Measurements from ENCODE around the gene CCDC110.

CCDC110 gene

DNA sequence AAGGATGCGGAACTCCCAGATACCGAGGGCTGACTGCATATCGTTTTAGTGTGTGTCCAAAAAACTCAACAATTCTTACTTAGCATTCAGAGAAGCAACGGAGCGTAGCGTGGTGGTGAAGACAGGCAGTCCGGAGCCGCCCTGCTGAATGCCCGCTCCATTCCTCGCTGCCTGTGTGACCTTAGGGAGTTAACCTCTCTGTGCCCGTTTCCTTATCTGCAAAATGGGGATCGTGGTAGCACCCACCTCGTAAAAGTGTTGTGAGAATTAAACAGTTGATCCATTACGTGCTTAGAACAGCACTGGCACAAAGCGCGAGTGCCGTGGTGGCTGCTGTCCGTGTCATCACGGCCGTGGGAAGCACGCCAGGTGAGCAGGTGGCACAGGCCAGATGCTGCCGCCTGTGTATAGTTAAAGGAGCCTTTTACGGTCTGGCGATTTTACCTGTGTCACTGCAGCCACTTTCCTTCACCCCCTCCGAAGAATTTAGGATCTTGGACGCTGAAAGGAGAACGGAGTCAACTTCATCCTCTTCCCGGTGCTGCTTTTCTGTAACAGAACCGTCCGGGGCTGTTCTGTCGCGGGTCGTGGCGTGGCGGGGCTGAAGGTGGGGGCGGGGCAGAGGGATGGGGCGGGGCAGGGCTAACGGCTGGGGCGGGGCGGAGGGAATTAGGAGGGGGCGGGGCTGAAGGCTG, 885 bp downstream of the CCDC110 start:
- no peak for DNase-seq

DNA sequence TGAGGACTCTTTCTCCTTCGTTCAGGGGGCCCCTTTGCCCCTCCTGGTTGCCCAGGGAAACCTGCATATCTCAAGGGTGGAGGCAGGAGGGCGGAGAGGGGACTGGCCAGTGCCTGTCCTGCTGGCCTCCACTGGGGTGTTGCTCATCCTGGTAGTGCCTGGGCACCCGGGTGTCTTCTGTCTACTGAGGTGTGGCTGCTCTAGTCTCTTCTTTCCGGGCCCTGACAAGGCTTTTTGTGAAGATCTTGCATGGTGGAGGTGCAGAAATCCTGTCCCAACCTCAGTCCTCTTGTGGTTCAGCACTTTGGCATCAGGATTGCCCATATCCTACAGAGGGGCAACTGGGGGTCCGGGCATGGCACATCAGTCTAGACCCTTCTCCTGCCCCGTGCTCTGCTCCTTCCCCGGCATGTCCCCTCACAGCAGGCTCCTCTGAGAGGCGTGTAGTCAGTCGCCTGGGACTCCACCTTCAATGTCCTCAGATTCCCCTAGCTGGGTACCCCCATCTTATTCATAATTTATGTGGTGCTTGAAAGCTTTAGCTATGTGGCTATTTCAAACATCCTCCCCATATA, 1.9 kb downstream of the CCDC110 start:
- no peak for DNase-seq

- no peak for DNase-seq
These were observed 2.5 kb downstream of the CCDC110 start for GRCh38 chr4:185468999-185469398.

- DNase-seq: no peak
These were observed 3.5 kb downstream of the CCDC110 start for GRCh38 chr4:185467991-185468390.

- no peak for DNase-seq
These were observed 4.4 kb downstream of the CCDC110 start for GRCh38 chr4:185467101-185467500.

GRCh38 chr4:185465707-185466106, 5.8 kb downstream of the CCDC110 start:
- DNase-seq: no peak

DNA sequence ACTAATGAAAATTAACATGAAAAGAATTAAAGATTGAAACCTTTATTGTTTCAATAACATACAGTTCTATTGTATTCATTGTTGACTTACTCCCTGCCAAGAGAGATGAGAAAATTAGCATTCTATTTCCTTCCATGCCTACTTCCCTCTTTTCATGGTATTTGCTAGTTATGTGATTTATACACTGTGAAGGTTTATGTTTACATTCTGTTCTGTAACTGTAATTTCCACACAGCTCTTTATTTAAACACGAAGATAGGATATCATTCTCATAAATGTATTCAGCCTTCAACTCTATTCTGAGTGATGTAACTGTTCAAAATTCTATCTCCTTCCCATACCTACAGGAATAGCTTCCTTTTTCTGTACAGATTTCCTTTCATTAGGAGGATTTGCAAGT, 6.6 kb downstream of the CCDC110 start:
- no peak for DNase-seq

- DNase-seq: no peak
These were observed 7.3 kb downstream of the CCDC110 start for GRCh38 chr4:185464183-185464582.

DNA sequence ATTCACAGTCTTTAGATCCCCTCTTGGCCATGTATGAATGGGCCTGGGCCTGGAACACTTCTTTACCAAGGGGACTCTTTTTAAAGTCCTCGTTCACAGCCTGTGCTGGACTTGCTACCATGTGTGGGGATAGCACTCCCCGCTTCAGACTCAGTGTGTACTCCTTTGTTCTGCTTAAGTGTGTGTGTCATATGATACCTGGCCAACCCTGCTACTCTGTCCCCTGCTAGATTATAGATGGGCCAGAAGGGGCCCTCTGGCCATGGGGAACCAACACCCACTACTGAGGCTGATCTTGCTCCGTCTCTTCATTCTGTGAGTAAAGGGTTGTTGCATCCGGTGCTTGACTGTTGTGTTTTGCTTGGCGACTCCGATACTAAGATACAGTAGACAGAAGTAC, 8.0 kb downstream of the CCDC110 start:
- no peak for DNase-seq

GRCh38 chr4:185461565-185461964, 10.0 kb downstream of the CCDC110 start:
- no peak for DNase-seq

DNA sequence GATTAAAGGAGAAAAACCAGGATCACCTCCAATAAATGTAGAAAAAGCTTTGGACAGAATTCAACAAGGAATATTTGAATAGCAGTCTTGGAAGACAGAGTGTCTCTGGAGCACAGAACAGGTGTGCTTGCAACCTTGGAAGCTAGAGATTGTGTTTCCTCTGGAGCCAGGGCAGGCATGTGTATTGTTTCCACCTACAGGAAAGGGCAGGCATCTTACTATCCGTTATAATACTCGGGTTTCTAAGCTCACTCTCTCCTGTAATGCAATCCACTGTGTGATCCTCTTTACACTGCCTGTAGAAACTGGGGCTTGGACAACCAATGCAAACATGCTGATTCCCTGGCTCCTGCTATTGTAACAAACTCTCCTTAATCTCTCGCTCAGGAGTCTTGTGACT, 14.4 kb downstream of the CCDC110 start:
- no peak for DNase-seq

GRCh38 chr4:185456131-185456530, 15.4 kb downstream of the CCDC110 start:
- DNase-seq: no peak

DNA sequence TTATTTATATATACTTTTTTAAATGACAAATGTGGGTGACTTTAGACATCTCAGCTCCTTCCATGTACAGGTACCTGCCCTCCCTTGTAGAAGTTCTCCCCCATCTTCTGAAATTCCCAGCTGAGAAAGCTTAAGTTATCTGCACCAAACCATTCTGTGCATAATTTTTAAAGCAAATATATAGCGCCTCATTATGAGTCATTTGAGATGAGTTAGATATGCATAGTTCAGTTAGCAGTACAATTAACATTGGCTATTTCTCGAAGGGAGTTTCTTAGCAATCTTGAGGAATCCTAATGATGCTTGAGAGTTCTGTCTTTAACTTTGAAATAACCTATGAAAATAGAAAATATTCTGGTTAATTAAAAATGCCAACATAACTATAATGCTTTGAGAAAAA, 26.3 kb downstream of the CCDC110 start:
- no peak for DNase-seq

DNA sequence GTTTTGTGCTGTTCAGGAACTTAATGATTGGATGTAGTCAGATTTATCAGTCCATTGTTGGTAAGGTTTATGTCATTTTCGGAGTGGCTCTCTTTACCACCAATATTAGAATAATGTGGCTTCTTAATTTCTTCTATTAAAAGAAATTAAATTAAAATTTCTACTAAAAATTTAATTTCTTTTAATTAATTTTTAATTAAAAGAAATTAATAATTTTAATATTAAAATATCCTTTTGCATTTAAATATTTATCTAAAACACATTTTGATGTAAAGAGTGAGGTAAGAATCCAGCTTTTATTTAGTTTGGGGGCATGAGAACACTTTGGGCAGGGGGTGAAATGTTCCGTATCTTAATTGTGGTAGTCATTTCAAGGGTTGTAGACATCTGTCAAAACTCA, 30.1 kb downstream of the CCDC110 start:
- DNase-seq: no peak

DNA sequence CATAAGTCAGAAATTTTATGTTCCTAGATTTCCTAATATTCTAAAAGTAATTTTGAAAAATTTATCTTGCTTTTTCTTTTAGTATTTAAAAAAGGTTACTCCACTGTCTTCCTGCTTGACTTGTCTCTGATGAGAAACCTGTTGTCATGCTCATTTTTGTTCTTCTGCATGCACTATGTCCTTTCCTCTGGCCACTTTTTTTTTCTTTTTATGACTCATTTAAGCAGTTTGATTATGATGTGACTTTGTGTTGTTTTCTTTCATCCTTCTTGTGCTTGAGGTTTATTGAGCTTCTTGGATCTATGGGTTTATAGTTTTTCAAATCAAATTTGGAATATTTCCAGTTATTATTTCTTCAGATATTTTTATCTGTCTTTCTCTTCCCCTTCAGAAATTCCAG, 33.7 kb downstream of the CCDC110 start:
- no peak for DNase-seq

DNA sequence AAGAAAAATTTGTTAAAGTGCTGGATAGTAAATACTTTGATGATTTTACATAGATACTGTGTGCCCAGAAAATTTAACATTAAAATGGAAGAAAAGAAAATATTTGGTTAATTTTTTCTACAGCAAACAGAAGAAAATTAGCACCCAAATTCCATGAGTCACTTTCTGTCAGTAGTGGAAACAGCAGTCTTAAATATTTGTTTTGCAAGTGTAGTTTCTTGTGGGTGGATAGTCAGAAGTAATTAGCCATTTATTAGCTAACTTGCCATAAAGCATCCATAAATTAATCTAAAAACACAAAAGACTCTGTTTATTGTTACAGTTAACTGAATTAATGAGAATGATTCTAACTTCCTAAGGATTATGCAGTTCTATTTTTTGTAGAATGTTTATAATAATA, 36.1 kb downstream of the CCDC110 start:
- no peak for DNase-seq

GRCh38 chr4:185429660-185430059, 41.9 kb downstream of the CCDC110 start:
- no peak for DNase-seq

- DNase-seq: no peak
These were observed 44.4 kb downstream of the CCDC110 start for GRCh38 chr4:185426960-185427688.

DNA sequence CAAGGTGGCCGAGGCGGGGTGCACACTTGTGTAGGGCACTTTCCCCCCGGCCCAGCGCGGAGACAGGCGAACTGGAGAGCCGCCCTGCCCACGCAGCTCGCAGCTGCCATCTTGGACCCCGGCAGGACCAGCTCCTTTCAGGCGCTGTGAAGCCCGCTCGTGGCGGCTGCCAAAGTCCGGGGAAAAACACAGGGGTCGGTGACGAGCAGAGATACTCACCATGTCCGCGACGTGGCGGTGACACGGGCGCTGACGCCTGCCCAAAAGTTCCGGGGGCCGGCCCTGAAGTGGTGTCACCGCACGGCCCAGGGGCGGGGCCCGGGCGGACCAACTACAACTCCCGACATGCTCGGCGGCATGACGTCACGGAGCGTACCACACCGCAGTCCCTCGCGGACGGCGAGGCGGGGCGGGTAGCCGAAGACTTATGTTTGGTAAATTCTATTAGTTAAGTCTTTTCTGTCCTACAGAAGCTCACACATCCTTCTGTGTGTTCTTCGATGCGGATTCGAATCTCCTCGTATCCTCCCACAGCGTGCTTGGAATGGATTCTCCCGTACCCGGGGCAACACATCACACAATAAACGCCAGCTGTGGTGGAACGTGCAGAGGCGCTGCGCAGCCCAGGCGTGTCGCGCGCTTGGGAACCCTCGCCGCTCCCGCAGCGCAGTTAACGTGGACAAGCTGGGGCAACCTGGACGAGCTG, 45.7 kb downstream of the CCDC110 start, which contains the start of gene UFSP2:
UFSP2 (minus strand) TSS at position 318 of the 706 bp plus-strand sequence; CDS start at position 222, 96 bp downstream.
- peak; percentile 62 for DNase-seq

- DNase-seq: no peak
These were observed 46.5 kb downstream of the CCDC110 start for GRCh38 chr4:185424905-185425646.

DNA sequence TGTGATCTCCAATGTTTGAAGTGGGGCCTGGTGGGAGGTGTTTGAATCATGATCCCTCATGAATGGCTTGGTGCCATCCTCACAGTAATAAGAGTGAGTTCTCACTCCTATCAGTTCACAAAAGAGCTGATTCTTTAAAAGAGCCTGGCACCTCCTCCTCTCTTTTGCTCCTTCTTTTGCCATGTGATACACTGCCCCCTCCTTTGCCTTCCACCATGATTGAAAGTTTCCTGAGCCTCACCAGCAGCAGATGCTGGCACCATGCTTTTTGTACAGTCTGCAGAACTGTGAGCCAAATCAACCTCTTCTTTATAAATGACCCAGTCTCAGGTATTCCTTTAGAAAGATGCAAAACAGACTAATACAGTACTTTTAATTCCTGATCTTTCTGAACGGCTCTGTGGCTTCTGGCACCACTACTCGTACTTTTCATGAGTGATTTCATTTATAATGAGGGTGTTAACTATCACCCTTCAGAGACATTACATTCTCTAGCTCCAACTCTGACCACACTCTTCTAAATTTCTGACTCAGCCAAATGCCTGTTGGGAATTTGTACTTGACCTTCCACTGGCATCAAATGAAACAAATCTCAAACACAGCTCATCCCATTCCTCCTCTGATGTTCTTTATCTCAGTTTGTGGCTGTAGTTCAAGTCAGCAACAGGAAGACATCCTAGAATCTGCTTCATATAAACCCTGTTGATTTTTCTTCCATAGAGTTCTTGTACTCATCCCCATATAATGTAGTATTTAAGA, 50.0 kb downstream of the CCDC110 start:
- DNase-seq: no peak

DNA sequence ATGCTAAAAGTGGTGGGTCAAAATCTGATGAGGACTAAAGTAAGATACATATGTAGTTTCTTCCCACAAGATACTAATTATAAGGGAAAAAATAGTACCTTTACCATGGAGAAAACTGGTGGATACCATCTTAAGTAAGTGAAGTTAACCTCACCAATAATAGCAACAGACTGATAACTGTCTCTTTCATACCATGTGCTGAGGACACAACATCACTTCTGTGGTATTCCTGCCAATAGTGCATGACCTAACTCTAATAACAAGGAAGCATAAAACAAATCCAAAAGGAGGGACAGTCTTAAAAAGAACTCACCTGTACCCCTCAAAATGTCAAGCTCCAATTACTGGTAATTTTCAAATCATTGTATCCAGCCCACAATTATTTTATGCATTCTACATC, 54.6 kb downstream of the CCDC110 start:
- DNase-seq: no peak

Data from NCI-H510A (cell line).